ENCODE results near the gene MAP7.

- TF ChIP-seq CTCF (IDR thresholded peaks at IDR 0.05) = no peak
- TF ChIP-seq POLR2AphosphoS5 (IDR thresholded peaks at IDR 0.05) = no peak
- TF ChIP-seq POLR2A (IDR thresholded peaks at IDR 0.05) = no peak
- TF ChIP-seq EP300 (IDR thresholded peaks at IDR 0.05) = no peak
These were observed 178.3 kb downstream of the MAP7 start for GRCh38 chr6:136371959-136372358.
